ENCODE data around the gene DUSP22.

- TF ChIP-seq CTCF (conservative IDR thresholded peaks at IDR 0.05 in 1 of 2, IDR thresholded peaks at IDR 0.05 in 1 of 2; ENCODE audit: low read depth in 1 of 2, low read length in 2 of 2) (no peak), EZH2 (IDR thresholded peaks at IDR 0.05; ENCODE audit: low read length, missing control alignments) (peak; percentile 64)
Measured at GRCh38 chr6:392441-393390, 100.4 kb downstream of the DUSP22 start.
